Measurements from ENCODE around the gene DHCR7.

DHCR7 gene

DNA sequence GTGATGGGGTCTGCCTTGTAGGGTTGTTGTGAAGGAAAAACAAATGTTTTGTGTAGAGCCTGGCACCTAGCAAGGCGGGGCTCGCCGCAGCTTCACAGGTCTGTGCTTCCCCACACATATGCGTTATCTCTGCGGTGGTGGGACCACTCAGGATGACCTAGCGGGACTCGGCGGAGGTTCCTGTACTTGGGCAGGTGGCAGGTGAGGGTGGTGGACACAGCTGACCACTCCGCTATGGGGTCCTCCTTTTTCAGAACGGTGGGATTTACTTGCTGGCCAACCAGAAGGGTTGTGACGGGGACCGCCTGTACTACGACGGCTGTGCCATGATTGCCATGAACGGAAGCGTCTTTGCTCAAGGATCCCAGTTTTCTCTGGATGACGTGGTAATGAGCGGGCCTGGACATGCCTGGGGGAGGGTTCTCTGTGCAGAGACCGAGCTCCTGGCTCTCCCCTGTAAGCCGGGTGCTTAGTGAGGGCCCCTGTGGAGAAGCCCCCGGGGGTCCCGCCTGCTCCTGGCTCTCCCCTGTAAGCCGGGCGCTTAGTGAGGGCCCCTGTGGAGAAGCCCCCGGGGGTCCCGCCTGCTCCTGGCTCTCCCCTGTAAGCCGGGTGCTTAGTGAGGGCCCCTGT is 26.1 kb upstream of the DHCR7 start:
- DNase-seq (ENCODE audit: low spot score) (no peak), ATAC-seq (ENCODE audit: low read depth) (no peak)
- no peaks in the 10 kb centered on the region for H3K9me3 ChIP-seq (ENCODE audit: severe bottlenecking)
- H3K36me3 ChIP-seq (ENCODE audit: low read depth) = peaks cover 5% of the 10 kb centered on the region
- TF ChIP-seq, protein P1, sequence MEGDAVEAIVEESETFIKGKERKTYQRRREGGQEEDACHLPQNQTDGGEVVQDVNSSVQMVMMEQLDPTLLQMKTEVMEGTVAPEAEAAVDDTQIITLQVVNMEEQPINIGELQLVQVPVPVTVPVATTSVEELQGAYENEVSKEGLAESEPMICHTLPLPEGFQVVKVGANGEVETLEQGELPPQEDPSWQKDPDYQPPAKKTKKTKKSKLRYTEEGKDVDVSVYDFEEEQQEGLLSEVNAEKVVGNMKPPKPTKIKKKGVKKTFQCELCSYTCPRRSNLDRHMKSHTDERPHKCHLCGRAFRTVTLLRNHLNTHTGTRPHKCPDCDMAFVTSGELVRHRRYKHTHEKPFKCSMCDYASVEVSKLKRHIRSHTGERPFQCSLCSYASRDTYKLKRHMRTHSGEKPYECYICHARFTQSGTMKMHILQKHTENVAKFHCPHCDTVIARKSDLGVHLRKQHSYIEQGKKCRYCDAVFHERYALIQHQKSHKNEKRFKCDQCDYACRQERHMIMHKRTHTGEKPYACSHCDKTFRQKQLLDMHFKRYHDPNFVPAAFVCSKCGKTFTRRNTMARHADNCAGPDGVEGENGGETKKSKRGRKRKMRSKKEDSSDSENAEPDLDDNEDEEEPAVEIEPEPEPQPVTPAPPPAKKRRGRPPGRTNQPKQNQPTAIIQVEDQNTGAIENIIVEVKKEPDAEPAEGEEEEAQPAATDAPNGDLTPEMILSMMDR (IDR thresholded peaks at IDR 0.05; ENCODE audit: poor library complexity, severe bottlenecking) = no peak
- H3K27me3 ChIP-seq (ENCODE audit: insufficient read depth, poor library complexity, severe bottlenecking) = no peaks in the 10 kb centered on the region
- no peak overlapping the region for H3K27ac ChIP-seq (ENCODE audit: poor library complexity, severe bottlenecking)
- H3K4me3 ChIP-seq (ENCODE audit: severe bottlenecking) = no peak overlapping the region
- H3K4me1 ChIP-seq (ENCODE audit: insufficient read depth, poor library complexity, severe bottlenecking) = no peaks in the 10 kb centered on the region

DNA sequence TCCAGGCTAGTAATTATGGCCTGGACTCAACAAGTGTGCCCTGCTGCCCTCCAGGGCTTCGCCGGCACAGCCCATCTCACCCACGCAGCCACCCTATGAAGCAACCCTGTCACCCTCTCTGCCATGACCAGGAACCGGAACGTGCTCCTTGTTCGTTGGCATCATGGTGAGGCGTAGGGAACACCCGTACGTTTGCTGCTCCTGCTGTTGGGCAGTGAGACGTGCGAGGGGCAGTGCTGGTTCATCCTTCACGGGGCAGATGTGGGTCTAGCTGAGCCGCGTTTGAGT is 25.5 kb upstream of the DHCR7 start:
- no peak for ATAC-seq (ENCODE audit: low read depth)
- H3K36me3 ChIP-seq (ENCODE audit: low read depth) = peaks cover 5% of the 10 kb centered on the region

DNA sequence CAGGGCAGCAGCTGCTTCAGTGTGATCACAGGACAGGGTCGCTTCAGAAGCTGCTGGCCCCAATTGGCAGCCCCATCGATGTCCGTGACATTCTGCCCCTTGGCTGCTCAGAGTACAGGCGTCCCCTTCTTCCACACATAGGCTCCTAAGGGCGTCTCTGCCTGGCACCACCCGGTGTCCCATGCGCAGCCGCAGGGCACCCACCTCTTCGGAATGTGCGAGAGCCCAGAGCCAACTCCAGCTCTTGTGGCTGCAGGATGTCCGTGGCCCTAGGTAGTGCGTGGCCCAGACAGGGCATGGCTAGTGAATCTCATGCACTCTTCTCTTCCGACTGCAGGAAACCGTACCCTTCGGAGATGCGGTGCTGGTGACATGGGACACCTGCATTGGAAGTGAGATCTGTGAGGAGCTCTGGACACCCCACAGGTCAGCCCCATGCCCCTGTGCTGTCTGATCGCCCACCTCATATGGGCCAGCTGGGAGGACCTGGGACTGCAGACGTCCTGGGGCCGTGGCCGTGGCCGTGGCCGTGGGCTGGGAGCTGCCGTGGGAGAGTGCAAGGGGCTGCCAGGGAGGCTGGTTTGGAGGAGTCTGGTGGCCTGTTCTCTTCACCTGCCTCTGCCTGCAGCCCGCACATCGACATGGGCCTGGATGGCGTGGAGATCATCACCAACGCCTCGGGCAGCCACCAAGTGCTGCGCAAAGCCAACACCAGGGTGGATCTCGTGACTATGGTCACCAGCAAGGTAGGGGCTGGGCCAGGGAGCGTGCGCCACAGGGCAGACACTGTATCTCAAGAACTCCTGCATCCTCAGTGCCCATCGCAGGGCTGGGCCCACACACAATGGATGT is 25.0 kb upstream of the DHCR7 start:
- no peak overlapping the region for H3K27ac ChIP-seq (ENCODE audit: poor library complexity, severe bottlenecking)
- no peak for DNase-seq (ENCODE audit: low spot score)
- H3K27me3 ChIP-seq (ENCODE audit: insufficient read depth, poor library complexity, severe bottlenecking) = no peaks in the 10 kb centered on the region
- no peaks in the 10 kb centered on the region for H3K9me3 ChIP-seq (ENCODE audit: severe bottlenecking)
- H3K4me3 ChIP-seq (ENCODE audit: severe bottlenecking) = no peak overlapping the region
- no peak for ATAC-seq (ENCODE audit: low read depth)
- H3K4me1 ChIP-seq (ENCODE audit: insufficient read depth, poor library complexity, severe bottlenecking) = no peaks in the 10 kb centered on the region
- TF ChIP-seq, protein P1 (IDR thresholded peaks at IDR 0.05; ENCODE audit: poor library complexity, severe bottlenecking) = no peak
- H3K36me3 ChIP-seq (ENCODE audit: low read depth) = peaks cover 5% of the 10 kb centered on the region

More for the DNA sequence above, 25.5 kb upstream of the DHCR7 start:
- DNase-seq (ENCODE audit: low spot score) = no peak
- Histone ChIP-seq H3K4me1 (ENCODE audit: insufficient read depth, poor library complexity, severe bottlenecking) (no peaks in the 10 kb centered on the region), H3K9me3 (ENCODE audit: severe bottlenecking) (no peaks in the 10 kb centered on the region), H3K27ac (ENCODE audit: poor library complexity, severe bottlenecking) (no peak overlapping the region), H3K27me3 (ENCODE audit: insufficient read depth, poor library complexity, severe bottlenecking) (no peaks in the 10 kb centered on the region), H3K4me3 (ENCODE audit: severe bottlenecking) (no peak overlapping the region)
- TF ChIP-seq, protein P1 (IDR thresholded peaks at IDR 0.05; ENCODE audit: poor library complexity, severe bottlenecking) = no peak

DNA sequence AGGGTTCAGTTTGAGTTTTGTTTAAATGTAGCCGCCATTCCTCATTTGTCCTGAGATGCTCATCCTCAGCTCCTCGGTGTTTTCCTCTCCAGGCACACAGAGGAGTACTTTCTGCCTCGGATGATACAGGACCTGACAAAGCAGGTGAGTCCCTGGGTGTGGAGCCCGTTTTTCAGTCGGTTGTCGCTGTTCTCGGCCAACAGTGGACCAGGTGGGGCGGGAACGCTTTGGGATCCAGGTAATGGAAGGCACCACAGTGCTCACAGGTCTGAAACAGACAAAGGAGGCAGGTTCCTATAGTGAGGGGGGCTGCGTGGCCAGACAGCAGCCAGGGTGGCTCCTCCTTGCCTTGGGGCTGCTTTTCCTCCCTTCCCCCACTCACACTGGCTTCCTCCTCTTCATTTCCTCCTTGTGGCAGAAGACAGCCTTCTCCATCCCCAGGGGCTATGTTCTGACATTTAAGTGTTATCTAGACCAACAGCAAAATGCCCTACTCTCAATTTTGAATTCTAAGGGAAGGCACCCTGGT is 24.2 kb upstream of the DHCR7 start:
- no peaks in the 10 kb centered on the region for H3K9me3 ChIP-seq (ENCODE audit: severe bottlenecking)
- ATAC-seq (ENCODE audit: low read depth) = no peak
- H3K27ac ChIP-seq (ENCODE audit: poor library complexity, severe bottlenecking) = no peak overlapping the region
- no peak for DNase-seq (ENCODE audit: low spot score)
- H3K4me3 ChIP-seq (ENCODE audit: severe bottlenecking) = no peak overlapping the region
- peaks cover 6% of the 10 kb centered on the region for H3K36me3 ChIP-seq (ENCODE audit: low read depth)
- H3K4me1 ChIP-seq (ENCODE audit: insufficient read depth, poor library complexity, severe bottlenecking) = no peaks in the 10 kb centered on the region
- H3K27me3 ChIP-seq (ENCODE audit: insufficient read depth, poor library complexity, severe bottlenecking) = no peaks in the 10 kb centered on the region
- TF ChIP-seq, protein P1 (IDR thresholded peaks at IDR 0.05; ENCODE audit: poor library complexity, severe bottlenecking) = no peak

GRCh38 chr11:71470946-71471345 is 22.8 kb upstream of the DHCR7 start:
- ATAC-seq (ENCODE audit: low read depth) (no peak), DNase-seq (ENCODE audit: low spot score) (no peak)
- H3K27me3 ChIP-seq (ENCODE audit: insufficient read depth, poor library complexity, severe bottlenecking) = no peaks in the 10 kb centered on the region
- peaks cover 9% of the 10 kb centered on the region for H3K36me3 ChIP-seq (ENCODE audit: low read depth)
- TF ChIP-seq, protein P1 (IDR thresholded peaks at IDR 0.05; ENCODE audit: poor library complexity, severe bottlenecking) = no peak
- no peaks in the 10 kb centered on the region for H3K9me3 ChIP-seq (ENCODE audit: severe bottlenecking)
- H3K27ac ChIP-seq (ENCODE audit: poor library complexity, severe bottlenecking) = no peak overlapping the region
- H3K4me3 ChIP-seq (ENCODE audit: severe bottlenecking) = no peak overlapping the region
- H3K4me1 ChIP-seq (ENCODE audit: insufficient read depth, poor library complexity, severe bottlenecking) = no peaks in the 10 kb centered on the region
